ENCODE measurements around the gene CHST12. TPM values are rescaled to one million over a fixed set of nuclear protein-coding genes. Genes with fewer than 3 reads are reported as not detected.

The CHST12 gene
- total and polyA plus RNA-seq, 2 of the 4 experiments (the other 2 are of a cell fraction): 3.8 to 27.0 TPM

DNA sequence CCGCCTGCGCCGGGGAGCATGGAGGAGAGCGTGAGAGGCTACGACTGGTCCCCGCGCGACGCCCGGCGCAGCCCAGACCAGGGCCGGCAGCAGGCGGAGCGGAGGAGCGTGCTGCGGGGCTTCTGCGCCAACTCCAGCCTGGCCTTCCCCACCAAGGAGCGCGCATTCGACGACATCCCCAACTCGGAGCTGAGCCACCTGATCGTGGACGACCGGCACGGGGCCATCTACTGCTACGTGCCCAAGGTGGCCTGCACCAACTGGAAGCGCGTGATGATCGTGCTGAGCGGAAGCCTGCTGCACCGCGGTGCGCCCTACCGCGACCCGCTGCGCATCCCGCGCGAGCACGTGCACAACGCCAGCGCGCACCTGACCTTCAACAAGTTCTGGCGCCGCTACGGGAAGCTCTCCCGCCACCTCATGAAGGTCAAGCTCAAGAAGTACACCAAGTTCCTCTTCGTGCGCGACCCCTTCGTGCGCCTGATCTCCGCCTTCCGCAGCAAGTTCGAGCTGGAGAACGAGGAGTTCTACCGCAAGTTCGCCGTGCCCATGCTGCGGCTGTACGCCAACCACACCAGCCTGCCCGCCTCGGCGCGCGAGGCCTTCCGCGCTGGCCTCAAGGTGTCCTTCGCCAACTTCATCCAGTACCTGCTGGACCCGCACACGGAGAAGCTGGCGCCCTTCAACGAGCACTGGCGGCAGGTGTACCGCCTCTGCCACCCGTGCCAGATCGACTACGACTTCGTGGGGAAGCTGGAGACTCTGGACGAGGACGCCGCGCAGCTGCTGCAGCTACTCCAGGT is 29.7 kb downstream of the CHST12 start (continued):
- no peak for TF ChIP-seq CHD1 (IDR thresholded peaks at IDR 0.05; ENCODE audit: low read depth, low read length)

- TF ChIP-seq ELK1 (IDR thresholded peaks at IDR 0.05; ENCODE audit: borderline replicate concordance, low read depth, low read length) (no peak), RFX5 (IDR thresholded peaks at IDR 0.05; ENCODE audit: low read depth, low read length) (no peak), FOS (IDR thresholded peaks at IDR 0.05; ENCODE audit: low read depth, low read length) (no peak), RCOR1 (IDR thresholded peaks at IDR 0.05; ENCODE audit: insufficient replicate concordance, low read length) (no peak), POLR2A (IDR thresholded peaks at IDR 0.05; ENCODE audit: low read depth, low read length) (no peak), RAD21 (IDR thresholded peaks at IDR 0.05; ENCODE audit: low read length) (no peak), MAFK (IDR thresholded peaks at IDR 0.05; ENCODE audit: low read depth, low read length) (no peak), MXI1 (IDR thresholded peaks at IDR 0.05; ENCODE audit: borderline replicate concordance, low read depth, low read length) (no peak)
- TF ChIP-seq, protein P1, sequence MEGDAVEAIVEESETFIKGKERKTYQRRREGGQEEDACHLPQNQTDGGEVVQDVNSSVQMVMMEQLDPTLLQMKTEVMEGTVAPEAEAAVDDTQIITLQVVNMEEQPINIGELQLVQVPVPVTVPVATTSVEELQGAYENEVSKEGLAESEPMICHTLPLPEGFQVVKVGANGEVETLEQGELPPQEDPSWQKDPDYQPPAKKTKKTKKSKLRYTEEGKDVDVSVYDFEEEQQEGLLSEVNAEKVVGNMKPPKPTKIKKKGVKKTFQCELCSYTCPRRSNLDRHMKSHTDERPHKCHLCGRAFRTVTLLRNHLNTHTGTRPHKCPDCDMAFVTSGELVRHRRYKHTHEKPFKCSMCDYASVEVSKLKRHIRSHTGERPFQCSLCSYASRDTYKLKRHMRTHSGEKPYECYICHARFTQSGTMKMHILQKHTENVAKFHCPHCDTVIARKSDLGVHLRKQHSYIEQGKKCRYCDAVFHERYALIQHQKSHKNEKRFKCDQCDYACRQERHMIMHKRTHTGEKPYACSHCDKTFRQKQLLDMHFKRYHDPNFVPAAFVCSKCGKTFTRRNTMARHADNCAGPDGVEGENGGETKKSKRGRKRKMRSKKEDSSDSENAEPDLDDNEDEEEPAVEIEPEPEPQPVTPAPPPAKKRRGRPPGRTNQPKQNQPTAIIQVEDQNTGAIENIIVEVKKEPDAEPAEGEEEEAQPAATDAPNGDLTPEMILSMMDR (conservative IDR thresholded peaks at IDR 0.05; ENCODE audit: low read depth, low read length): no peak
- H3K9me1 ChIP-seq (ENCODE audit: insufficient read depth, low read length): 0 out of 2 replicates have a peak, but pooled peaks cover 3% of the 10 kb centered on the region
- H3K18ac ChIP-seq (ENCODE audit: low read depth, low read length): no peak overlapping the region
- H3K27me3 ChIP-seq (ENCODE audit: control insufficient read depth, insufficient read depth, low read length): no peaks in the 10 kb centered on the region
- H3K27ac ChIP-seq (ENCODE audit: insufficient read depth, low read length): no peak overlapping the region
- dilution Hi-C loops (cut with HindIII; ENCODE audit: low sequenced_read_pairs, unreplicated experiment): no loop called here
- no peak overlapping the region for H2AK9ac ChIP-seq (replicated peaks; ENCODE audit: low read depth, low read length, poor library complexity)
- no peaks in the 10 kb centered on the region for H3K4me1 ChIP-seq (ENCODE audit: control insufficient read depth, insufficient read depth, low read length)
- H3K23ac ChIP-seq (ENCODE audit: low read depth, low read length): no peak overlapping the region
- in situ Hi-C loops (cut with MboI; ENCODE audit: low sequenced_read_pairs): no loop called here
- H2BK15ac ChIP-seq (ENCODE audit: low read depth, low read length): no peak overlapping the region
- H3K56ac ChIP-seq (ENCODE audit: extremely low read depth, insufficient read depth, low read length): no peak overlapping the region
- no peak overlapping the region for H3K14ac ChIP-seq (replicated peaks; ENCODE audit: low read depth, low read length)
- no peak overlapping the region for H2BK5ac ChIP-seq (ENCODE audit: low read depth, low read length, poor library complexity, severe bottlenecking)
- H3K4me2 ChIP-seq (ENCODE audit: low read depth, low read length): no peak overlapping the region
- ATAC-seq (ENCODE audit: low read depth) (no peak), DNase-seq (no peak)
- peaks cover 7% of the 10 kb centered on the region for H3K9me3 ChIP-seq (ENCODE audit: control insufficient read depth, insufficient read depth, low read length)
- no peak overlapping the region for H2AFZ ChIP-seq (replicated peaks; ENCODE audit: low read length, poor library complexity)
- no peak overlapping the region for H4K8ac ChIP-seq (ENCODE audit: low read depth in 2 of 2, low read length in 2 of 2)
- BruUV-seq (replicated peaks): no TSS peak
- peaks cover 30% of the 10 kb centered on the region for H3K36me3 ChIP-seq (ENCODE audit: control insufficient read depth, insufficient read depth, low read length)
- H4K5ac ChIP-seq (ENCODE audit: low read depth, low read length): no peak overlapping the region
- H3K4ac ChIP-seq (ENCODE audit: low read depth, low read length): no peak overlapping the region
- ChIA-PET CTCF (no interaction called here), POLR2A (ENCODE audit: unreplicated experiment) (no interaction called here)
- peaks cover 0 to 3% of the 10 kb centered on the region in 2 experiments; a peak in 3 of 4 replicates for H3K79me1 ChIP-seq (ENCODE audit: low read depth in 1 of 2, low read length in 2 of 2)
- H2BK120ac ChIP-seq (ENCODE audit: low read depth, low read length): no peak overlapping the region
- H2BK20ac ChIP-seq (ENCODE audit: low read depth, low read length): no peak overlapping the region
- 96% methylated on average over 16 of the region's 42 CpGs; no CpG with 5 or more reads in 1 of the 2 experiments for WGBS, 2 experiments (ENCODE audit: extremely low coverage in 2 of 2, insufficient read length in 1 of 2)
- no peak overlapping the region for H3K4me3 ChIP-seq (ENCODE audit: insufficient read depth, low read depth, low read length)
- intact Hi-C loops (cut with micrococcal nuclease): no loop called here
- H4K20me1 ChIP-seq (ENCODE audit: insufficient read depth, low read length): peaks cover 6% of the 10 kb centered on the region; the same call in 1 of the 2 replicates
- H3K9ac ChIP-seq (ENCODE audit: low read depth, low read length): no peak overlapping the region
- no peak overlapping the region for H2AK5ac ChIP-seq (ENCODE audit: low read depth, low read length)
- no peak overlapping the region for H4K91ac ChIP-seq (ENCODE audit: insufficient read depth, low read depth, low read length)
Measured at GRCh38 chr7:2433713-2434550, 30.5 kb downstream of the CHST12 start.

All from IMR-90 (cell line).